HG03139 (cell line): ENCODE measurements around the gene KAZN.
"Not testable (repeated sequence)": the region's sequence is repeated elsewhere in the genome, so short reads cannot be mapped to it uniquely, and the experiment has no call there.

ENCODE experiments used
- ATAC-seq: cut with Tn5 transposase; IDR thresholded peaks from one replicate; pipeline ENCODE4 v1.9.1; 2021; ENCODE audit not compliant: unreplicated experiment

Gene KAZN

DNA sequence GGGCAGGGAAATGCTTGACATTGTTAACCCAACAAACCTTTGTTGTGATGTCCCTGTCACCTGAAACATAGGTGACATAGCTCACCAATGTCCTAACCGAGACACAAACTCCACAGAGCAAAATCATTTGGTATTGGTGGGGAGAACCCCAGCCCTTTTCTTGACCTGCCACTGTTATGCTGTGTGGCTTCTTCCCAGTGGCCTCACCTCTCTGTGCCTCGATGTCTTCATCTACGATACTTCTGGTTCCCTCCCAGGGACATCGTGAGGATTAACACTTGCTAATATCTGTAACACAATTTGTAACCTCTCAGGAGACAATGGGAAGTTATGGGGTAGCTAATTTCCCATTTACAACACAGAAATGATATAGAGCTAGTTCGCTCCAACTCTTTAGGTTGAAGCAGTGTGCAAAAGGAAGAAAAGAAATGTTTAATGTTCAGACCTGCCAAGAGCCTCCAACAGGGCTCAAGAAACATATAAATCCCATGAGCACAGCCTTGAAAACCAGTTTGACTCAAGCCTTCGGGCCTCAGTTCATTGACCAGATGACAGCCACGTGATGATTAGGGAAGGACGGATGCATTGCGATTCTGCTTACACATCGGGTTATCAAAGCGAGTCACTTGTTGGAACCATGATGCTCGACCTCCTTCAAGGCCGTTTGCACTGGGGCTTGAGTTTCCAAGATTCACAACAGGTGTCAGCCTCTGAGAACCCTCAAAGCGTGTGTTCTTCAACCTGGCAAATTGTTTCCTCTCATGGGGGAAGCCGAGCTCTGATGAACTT lies 517.3 kb downstream of the KAZN start:
- no peak for ATAC-seq

DNA sequence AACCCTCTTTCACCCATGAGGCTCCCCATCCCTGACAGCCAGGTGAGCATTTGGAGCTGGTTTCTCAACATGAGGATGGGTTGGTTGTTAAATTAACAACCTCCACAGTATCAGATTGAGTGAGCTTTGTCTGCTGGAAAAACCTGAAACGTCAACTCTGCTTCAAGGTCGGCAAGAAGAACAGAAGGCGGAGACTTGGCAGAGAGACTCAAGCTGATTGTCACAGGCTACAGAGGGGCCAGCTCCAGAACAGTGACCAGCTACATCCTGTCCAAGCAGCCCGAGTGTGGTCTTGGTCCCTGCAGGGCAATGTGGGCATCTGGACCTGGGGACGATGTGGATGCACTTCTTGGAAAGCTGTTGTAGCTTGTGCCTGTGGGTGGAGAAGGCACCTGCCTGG lies 518.5 kb downstream of the KAZN start:
- ATAC-seq = no peak

DNA sequence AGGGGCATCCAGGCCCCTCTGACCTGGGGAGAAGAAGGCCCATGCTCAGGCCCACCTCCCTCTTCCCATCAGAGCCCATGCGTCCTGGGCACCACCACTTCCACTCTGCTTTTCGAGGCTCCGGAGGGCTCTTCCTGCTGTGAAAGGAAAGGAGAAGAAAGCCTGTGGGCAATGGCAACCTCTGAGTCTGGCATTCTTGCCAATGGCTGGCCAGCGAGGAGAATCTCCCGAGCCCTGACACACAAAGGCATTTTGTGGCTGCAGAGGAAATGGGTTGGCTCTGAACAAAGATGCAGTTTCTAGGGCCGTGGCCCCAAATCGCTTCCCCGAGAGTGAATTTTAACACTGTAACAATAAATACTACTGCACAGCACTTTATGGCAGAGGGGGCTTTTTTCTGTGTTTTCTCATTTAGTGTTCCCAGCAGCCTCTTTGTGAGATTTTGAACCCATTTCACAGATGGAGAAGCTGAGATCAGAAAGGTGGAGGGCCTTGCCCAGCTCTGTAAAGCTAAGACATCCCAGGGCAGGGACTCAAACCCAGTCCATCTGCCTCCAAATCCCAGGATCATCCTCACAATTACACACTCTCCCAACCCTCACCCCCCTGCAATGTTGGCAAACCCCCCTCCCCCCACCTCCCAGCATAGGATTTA lies 519.3 kb downstream of the KAZN start:
- ATAC-seq = no peak

DNA sequence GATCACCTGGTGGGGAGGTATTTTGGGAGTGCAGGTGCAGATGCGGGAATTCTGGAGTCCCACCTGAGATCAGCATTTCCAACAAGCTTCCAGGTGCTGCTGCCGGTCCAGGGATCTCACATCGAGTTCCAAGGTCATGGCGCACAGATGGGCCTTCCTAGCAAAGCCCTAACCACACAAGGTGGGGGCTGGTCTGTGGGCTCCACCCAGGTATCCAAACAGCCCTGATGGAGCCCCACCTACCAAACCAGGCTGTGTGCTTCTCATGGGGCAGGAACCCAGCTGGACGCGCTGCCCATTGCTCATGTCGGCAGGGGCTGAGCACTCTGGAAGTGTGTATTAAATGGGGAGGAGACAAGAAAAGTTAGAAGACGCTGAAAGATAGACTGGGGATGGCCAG lies 520.1 kb downstream of the KAZN start:
- no peak for ATAC-seq

DNA sequence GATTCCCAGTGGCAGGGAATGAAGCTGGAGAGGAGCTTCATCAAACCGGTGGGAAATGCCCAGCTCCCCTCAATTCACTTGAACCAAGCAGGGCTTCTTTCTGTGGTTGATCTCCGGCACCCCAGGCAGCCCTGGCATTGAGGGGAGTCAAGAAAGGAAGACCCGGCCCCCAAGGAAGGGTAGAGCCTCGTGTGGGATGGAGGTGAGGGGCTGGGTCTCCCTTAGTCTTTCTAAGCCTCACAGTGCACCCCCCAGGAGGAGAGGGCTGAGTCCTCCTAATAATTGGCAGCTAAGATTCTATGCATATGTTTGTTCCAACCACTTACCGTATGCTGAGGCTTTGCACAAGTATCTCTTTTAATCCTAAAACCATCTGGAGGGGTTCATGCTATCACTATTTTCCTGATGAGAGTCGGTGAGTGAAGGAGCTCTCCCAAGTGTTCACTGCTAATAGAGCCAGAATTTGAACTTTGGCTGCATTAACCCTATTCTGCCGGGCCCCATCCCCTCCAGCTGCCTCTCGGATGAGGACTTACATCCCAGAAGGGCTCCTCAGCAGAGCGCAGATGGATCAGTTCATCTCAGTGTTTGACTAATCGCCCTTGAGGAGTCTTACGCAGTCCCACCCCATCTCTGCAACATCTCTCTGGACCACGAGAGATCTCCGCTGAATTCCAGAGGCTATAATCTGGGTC lies 521.9 kb downstream of the KAZN start:
- ATAC-seq = no peak

DNA sequence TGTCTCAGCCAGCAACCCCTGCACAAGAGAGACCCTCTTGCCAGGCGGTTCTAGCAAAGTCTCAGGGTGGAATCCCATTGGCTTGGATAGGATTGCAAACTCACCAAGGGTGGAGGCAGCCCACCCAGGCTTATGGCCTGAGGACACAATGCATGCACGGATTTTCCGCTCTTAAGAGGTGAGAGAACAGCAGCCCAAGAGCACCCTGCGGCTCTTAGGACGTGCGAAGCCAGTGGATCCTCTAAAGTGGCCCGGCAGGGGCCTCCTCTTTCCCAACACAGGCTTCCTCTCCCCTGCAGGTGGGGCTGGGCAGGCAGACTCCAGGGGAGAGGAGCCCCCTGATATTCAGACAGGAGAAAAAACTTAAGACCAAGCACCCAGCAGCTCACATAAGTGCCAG lies 523.8 kb downstream of the KAZN start:
- no peak for ATAC-seq

DNA sequence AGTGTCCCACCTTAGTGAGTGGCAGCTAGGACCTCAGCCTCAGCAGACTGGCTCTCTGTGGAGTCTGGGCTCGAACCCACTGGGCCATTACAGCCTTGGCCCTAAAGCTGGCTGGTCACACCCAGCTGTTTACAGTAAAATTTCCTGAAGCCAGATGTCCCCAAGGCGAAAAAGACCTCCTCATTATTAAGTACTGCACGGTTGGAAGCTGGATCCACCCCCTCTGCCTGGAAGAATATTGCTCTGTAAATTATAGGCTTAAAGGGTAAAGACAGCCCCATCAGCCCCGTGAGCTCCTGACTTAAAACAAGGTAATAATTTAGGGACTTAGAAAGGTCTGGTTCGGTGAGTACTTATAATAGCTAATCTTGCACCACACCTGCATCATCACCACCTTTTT lies 524.8 kb downstream of the KAZN start:
- no peak for ATAC-seq

DNA sequence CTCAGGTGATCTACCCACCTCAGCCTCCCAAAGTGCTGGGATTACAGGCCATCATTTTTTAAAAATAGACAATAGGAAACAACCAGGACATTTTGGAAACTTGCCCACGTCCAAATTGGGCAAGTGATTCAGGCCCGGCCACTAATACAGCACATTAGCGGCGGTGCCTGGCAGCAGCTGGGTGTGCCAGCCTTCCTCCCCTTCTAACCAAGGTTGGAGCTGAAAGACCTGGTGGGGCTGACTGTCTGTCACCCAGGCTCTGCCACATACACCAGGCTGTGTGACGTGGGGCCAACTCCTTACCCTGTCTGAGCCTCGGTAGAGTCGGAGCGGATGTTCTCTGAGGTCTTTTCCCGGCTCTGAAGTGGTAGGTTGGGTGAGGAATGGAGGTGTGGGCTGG lies 525.4 kb downstream of the KAZN start:
- ATAC-seq = no peak

DNA sequence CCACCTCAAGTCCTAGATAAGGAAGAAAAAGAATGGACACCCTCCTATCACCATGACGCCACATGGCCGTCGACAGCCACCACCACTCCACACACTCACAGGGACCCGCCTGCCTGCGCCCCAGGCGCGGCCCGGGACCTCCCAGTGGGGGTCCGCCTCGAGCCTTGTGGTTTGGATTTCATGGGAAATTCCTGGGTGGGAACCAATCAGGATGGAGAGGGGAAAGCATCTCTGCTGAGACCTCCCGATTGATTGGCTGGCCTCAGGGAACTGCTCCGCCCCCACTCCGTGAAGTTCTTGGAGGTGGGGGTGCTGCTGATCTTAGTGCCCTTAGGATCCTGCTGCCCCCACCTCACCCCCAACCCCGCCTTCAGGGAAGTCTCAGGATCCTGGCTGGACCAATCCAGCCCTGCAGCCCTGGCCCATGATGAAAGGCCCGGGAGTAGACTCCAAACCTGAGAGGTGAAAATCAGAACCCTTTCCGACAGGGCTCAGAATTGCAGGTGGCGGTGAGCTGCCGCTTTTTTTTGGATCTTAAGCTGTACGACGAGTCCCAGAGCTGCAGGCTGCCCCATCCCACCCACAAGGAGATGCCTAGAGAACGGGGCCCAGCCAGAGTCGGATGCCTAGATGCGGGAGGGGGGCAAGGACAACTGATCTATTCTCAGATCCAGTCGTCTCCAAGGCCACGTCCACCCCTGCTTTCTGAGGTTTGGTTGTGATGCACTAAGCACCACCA lies 526.0 kb downstream of the KAZN start:
- no peak for ATAC-seq

DNA sequence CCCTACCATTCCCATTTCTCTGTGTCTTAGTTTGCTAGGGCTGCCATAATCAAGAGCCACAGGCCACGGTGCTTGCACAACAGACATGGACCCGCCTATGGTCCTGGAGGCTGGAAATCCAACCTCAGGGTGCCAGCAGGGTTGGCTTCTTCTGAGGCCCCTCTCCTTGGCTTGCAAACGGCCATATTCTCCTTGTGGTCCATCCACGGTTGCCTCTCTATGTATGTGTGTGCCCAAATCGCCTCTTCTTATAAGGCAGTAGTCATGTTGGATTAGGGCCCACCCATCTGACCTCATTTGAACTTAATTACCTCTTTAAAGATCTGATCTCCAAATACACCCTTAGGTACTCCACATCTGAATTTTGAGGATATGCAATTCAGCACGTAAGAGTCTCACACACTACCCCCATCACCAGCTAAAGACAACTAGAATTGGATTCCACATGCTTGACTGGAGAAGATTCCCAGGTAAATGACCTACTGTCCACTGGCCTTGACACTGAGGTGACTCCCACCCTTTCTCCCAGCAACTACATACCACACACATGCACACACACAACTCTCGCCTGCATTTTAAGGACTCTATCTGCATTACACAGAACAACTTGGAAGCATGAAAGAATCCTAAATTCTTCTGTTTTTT lies 526.7 kb downstream of the KAZN start:
- no peak for ATAC-seq

DNA sequence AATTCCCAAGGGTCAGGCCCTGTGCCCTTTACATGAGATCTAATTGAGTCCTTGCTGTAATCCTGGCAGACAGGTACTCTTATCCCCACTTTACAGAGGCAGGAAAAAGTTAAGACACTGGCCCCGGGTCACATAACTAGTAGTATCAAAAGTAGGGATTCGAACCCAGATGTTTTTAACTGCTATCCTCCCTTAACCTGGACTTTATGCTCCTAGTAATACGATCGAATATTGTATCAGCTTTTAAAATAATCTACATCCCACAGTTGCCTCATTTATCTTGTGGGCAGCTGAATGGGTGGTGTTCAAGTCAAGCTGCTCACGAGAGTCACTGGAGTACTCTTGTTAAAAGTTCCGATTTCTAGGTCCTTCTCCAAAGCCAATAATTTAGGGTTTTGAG lies 529.6 kb downstream of the KAZN start:
- no peak for ATAC-seq

DNA sequence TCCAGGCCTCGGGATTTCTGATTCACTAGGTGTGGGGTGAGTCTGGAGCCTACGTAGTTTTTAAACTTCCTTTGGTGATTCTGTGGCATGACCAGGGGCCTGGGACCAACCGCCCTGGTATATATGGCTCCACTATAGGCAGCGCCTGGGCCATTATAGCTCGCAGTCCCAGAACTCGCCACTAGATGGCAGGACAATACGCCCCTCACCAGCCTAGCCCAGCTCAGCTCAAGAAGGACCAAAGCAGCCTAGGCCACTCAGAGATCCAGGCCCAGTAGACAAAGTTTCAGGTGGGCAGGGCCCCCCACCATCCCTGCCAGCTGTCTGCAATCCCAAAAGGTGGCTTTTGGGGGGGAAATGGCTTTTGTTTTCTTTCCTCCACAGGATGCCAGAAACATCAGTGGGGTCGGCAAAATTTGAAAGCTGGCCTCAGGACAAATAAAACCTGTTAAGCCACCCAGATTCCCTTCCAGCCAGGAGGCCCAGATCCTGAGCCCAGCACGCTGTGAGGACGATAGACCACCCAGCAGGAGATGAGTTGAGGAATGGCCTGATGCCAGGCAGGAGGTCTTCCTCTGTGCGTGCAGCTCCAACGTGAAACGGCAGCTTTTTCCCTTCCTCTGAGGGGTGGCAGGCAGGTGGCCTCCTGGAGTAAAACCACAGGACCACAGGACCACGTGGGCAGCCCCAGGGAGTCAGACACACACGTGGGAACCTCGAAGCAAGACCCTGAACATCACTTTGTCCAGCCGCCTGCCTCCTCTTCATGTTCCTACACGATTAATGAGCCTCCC lies 530.2 kb downstream of the KAZN start:
- ATAC-seq = no peak

DNA sequence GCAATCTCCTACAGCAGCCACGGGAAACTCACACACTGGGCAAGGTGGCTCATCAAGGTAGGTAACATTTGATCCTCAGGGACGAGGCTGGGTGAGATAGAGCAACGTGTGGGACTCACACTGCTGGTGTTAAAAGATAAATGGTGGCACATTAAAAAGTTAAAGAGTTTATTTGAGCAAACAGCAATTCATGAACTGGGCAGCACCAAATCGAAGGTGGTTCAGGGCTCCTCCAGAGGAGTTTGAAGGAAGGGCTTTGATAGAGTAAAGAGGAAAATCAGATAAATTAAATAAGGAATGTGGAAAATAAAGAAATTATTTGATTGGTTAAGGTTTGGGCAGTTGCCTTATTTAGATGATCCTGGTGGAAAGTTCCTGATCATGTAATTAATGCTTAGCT lies 531.5 kb downstream of the KAZN start:
- ATAC-seq = no peak

DNA sequence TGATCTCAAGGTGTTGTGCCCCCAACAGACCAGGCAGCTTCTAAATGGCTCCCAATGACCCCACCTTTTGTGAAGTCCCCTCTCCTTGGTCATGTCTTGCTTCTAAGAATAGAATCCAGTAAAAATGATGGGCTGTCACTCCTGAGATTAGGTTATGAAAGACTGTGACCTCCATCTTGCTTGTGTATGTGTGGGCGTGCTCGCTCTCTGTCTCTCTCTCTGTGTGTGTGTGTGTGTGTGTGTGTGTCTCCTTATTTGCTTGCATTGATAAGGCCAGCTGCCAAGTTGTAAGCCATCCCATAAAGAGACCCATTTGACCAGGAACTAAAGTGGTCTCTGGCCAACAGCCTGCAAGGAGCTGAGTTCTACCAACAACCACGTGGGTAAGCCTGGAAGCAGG lies 532.1 kb downstream of the KAZN start:
- ATAC-seq = no peak

DNA sequence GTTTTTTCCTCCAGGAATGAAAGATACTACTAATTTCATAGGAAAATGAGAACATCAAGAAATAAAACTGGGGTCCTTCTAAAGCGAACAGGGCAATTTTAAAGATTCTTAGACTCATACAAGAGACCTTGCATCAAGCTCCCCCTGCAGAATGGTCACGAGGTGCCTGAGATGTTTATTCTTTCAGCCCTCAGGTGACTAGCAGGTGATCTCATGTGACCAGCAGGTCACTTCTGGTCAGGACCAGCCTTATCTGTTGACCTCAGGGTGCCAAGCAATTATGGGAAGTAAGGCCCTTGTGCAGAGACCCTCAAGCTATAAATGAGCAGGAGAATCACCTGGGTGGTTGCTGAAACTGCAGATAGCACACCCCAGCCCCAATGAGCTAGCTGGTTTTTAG lies 534.5 kb downstream of the KAZN start:
- ATAC-seq = no peak

DNA sequence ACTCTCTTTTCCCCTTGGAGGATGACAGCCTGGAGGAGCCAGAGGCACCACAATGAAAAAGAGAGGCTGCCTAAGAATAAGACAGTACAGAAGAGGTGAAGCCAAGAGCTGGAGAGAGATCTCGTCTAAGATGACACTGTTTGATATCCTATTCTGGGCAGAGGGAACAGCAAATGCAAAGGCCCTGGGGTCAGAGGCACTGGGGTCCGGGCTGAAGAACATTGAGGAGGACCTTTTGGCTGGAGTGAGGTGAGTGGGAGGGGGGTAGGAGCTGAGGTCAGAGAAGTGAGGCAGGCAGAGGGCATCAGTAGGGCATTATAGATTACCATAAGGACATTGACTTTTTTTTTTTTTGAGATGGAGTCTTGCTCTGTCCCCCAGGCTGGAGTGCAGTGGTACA lies 535.8 kb downstream of the KAZN start:
- ATAC-seq = no peak

DNA sequence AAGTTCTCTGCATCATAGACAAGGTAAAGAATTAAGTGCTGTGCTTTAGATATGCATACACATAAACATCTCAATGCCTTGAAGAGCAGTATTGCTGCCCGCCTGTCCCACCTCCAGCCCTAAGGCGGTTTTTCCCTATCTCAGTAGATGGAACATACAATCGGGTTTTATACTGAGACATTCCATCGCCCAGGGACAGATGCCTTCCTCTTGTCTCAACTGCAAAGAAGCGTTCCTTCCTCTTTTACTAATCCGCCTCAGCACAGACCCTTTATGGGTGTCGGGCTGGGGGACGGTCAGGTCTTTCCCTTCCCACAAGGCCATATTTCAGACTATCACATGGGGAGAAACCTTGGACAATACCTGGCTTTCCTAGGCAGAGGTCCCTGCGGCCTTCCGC lies 537.1 kb downstream of the KAZN start:
- ATAC-seq = not testable (repeated sequence)

DNA sequence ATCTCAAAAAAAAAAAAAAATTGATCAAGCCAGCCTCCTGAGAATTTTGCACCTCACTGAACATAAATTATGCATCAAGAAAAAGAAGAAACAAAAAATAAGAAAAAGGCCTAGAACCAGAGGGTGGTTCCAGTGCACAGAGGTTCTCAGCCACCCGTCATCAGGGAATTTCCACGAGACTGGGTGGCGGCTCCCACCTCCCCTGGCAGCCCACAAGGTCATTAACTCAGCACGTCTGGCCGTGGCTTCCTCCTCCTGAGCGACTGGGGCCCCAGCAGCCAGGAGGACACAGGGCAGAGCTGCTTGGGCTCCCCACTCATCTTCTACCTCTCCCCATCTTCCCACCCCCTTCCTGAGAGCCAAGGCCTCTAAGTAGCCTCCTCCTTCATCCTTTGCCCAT lies 539.3 kb downstream of the KAZN start:
- ATAC-seq = no peak

DNA sequence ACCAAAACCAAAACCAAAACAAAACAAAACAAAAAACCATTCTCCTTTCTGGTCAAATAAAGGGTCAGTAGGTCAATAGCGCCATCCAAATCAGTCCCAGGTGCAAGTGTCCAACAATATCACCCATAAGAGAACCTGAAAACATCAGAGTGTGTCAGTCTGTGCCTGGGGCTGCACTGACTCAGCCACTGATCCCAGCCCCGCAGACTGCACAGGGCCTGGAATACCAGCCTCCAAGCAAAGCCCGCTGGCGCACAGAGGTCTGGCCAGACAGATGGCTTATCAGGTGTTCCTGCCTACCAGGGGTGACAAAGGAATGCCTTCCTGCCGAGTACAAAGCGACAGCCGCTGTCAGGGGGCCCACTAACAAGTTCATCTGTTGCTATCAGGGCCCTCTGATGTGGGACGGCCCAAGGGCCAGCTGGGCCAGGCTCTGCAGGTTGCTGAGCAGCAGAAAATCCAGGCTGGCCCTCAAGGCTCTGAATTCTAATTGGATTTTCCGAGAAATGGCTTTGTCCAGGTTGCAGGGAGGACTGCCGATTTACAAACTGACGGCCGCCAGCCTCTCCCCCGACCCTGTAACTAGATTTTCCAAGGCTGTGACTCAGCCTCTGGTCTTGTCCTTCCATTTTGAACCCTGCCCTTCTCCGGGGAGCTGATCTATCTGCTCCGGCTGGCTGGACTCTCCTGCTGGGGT lies 541.3 kb downstream of the KAZN start:
- ATAC-seq = no peak
